ENCODE data around the gene USP33. TPM values are rescaled to one million over a fixed set of nuclear protein-coding genes. Genes with fewer than 3 reads are reported as not detected.

Gene USP33
- total and polyA plus RNA-seq, 9 of the 15 experiments (the other 6 are each of a cell fraction or from before 2014, with no cell fraction given) = 22.4 to 83.5 (median 44.7) TPM

- no peak for TF ChIP-seq PATZ1 (CRISPR knock-in tag; IDR thresholded peaks at IDR 0.05; ENCODE audit: borderline replicate concordance)
- 0 out of 2 replicates have a peak, but pooled peaks have one; percentile 6 for TF ChIP-seq ETV1 (tag; conservative IDR thresholded peaks at IDR 0.05; ENCODE audit: low read depth)
- no peak for TF ChIP-seq TCF7L2 (IDR thresholded peaks at IDR 0.05; ENCODE audit: low read depth, low read length)
- peak; percentile 32 for TF ChIP-seq FOSL1 (tag; conservative IDR thresholded peaks at IDR 0.05)
- TF ChIP-seq NR2F6 (CRISPR knock-in tag; IDR thresholded peaks at IDR 0.05) = no peak
- peak; percentile 96 to 97 for TF ChIP-seq MNT (conservative IDR thresholded peaks at IDR 0.05)
- no peak for TF ChIP-seq GTF2A2 (tag; IDR thresholded peaks at IDR 0.05)
- 0 out of 2 replicates have a peak, but pooled peaks have one; percentile 9 for TF ChIP-seq MBD2 (IDR thresholded peaks at IDR 0.05; ENCODE audit: borderline replicate concordance, low read depth)
- TF ChIP-seq ZNF639 (CRISPR knock-in tag; conservative IDR thresholded peaks at IDR 0.05 in 1 of 2, IDR thresholded peaks at IDR 0.05 in 1 of 2) = no peak; a peak in 1 of 4 replicates
- TF ChIP-seq, protein P1, sequence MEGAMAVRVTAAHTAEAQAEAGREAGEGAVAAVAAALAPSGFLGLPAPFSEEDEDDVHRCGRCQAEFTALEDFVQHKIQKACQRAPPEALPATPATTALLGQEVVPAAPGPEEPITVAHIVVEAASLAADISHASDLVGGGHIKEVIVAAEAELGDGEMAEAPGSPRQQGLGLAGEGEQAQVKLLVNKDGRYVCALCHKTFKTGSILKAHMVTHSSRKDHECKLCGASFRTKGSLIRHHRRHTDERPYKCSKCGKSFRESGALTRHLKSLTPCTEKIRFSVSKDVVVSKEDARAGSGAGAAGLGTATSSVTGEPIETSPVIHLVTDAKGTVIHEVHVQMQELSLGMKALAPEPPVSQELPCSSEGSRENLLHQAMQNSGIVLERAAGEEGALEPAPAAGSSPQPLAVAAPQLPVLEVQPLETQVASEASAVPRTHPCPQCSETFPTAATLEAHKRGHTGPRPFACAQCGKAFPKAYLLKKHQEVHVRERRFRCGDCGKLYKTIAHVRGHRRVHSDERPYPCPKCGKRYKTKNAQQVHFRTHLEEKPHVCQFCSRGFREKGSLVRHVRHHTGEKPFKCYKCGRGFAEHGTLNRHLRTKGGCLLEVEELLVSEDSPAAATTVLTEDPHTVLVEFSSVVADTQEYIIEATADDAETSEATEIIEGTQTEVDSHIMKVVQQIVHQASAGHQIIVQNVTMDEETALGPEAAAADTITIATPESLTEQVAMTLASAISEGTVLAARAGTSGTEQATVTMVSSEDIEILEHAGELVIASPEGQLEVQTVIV (CRISPR knock-in tag; IDR thresholded peaks at IDR 0.05; ENCODE audit: borderline replicate concordance) = 0 out of 2 replicates have a peak, but pooled peaks have one; percentile 51
- TF ChIP-seq, protein P2, sequence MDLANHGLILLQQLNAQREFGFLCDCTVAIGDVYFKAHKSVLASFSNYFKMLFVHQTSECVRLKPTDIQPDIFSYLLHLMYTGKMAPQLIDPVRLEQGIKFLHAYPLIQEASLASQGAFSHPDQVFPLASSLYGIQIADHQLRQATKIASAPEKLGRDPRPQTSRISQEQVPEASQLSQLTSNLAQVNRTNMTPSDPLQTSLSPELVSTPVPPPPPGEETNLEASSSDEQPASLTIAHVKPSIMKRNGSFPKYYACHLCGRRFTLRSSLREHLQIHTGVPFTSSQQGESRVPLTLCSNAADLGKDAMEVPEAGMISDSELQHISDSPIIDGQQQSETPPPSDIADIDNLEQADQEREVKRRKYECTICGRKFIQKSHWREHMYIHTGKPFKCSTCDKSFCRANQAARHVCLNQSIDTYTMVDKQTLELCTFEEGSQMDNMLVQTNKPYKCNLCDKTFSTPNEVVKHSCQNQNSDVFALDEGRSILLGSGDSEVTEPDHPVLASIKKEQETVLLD (IDR thresholded peaks at IDR 0.05) = no peak
- peak; percentile 76 for TF ChIP-seq TFE3 (CRISPR knock-in tag; IDR thresholded peaks at IDR 0.05)
- TF ChIP-seq ZNF212 (CRISPR knock-in tag; IDR thresholded peaks at IDR 0.05) = no peak
Observed at GRCh38 chr1:77682460-77683159, 77.0 kb downstream of the USP33 start, which contains the start of gene ZZZ3 (continued).
